ENCODE data around the gene SETD7. TPM values are rescaled to one million over a fixed set of nuclear protein-coding genes. Genes with fewer than 3 reads are reported as not detected.

Gene SETD7
- total RNA-seq, 1 experiment from 2014 or later: 41.6 TPM

DNA sequence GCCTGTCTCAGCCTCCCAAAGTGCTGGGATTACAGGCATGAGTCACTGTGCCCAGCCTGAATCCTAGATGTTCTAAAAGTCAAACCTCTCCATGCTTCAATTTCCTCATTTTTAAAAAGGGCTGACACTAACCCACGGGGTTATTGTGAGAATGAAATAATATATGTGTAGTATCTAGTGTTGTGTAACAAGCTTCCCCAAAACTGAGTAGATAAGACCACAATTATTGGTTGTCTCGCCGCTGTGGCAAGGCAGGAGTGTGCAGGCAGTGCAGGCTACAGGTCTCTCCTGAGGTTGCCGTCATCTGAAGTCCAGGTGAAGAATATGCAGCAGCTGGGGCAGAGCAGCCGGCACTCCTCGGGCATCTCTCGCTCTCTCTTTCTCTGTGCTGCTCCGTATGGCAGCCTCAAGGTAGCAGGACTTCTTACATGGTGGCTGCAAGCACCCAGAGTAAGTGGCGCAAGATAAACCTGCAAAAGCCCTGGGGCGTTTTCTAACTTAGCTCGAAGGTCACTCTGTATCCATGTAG is 71.2 kb downstream of the SETD7 start:
- no peak overlapping the region for H3K4me3 ChIP-seq (replicated peaks in 1 of 2; ENCODE audit: low read depth in 1 of 2, low read length in 2 of 2)
- DNase-seq (ENCODE audit: low read depth, low spot score) (no peak), ATAC-seq (no peak)
- no peak overlapping the region for H2AFZ ChIP-seq (ENCODE audit: low read depth, low read length, poor library complexity, severe bottlenecking)
- no peak overlapping the region for H3K4me2 ChIP-seq (ENCODE audit: low read length)
- no peak overlapping the region for H3K27ac ChIP-seq (ENCODE audit: low read depth, low read length)
- no peaks in the 10 kb centered on the region for H3K9me3 ChIP-seq (ENCODE audit: control insufficient read depth in 1 of 2, insufficient read depth in 1 of 2, low read depth in 1 of 2, low read length in 2 of 2)
- ChIA-PET CTCF (no interaction called here), POLR2A (no interaction called here), RAD21 (ENCODE audit: low non-redundant PET in 1 of 2, low total read pairs in 2 of 2, uncharacterized antibody in 2 of 2, unreplicated experiment in 2 of 2) (interaction anchor here in 1 of 2 experiments (0.6 kb wide), 1 partner anchor 22 kb away, joined by 3 read pairs; no protein-coding TSS in a partner anchor)
- no peaks in the 10 kb centered on the region for H3K36me3 ChIP-seq (ENCODE audit: control insufficient read depth in 1 of 2, insufficient read depth in 2 of 2, low read length in 2 of 2)
- no peaks in the 10 kb centered on the region for H3K27me3 ChIP-seq (ENCODE audit: insufficient read depth, low read length)
- no peak for TF ChIP-seq ZNF274 (IDR thresholded peaks at IDR 0.05; ENCODE audit: low read depth, low read length)
- TF ChIP-seq, protein P1, sequence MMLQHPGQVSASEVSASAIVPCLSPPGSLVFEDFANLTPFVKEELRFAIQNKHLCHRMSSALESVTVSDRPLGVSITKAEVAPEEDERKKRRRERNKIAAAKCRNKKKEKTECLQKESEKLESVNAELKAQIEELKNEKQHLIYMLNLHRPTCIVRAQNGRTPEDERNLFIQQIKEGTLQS (IDR thresholded peaks at IDR 0.05): no peak
- TF ChIP-seq JUND (IDR thresholded peaks at IDR 0.05): no peak
- no peak for TF ChIP-seq EZH2phosphoT487 (IDR thresholded peaks at IDR 0.05; ENCODE audit: borderline replicate concordance)
- no peak for TF ChIP-seq CBX3 (IDR thresholded peaks at IDR 0.05; ENCODE audit: low read depth)
- no peak for TF ChIP-seq EGR1 (IDR thresholded peaks at IDR 0.05; ENCODE audit: low read depth)
- no peak for TF ChIP-seq ZFX (IDR thresholded peaks at IDR 0.05)
- no peaks in the 10 kb centered on the region for H3K79me2 ChIP-seq (ENCODE audit: insufficient read depth, low read length)
- H3K9me2 ChIP-seq (ENCODE audit: insufficient read depth): no peaks in the 10 kb centered on the region
- no peak overlapping the region for H3K9ac ChIP-seq (ENCODE audit: low read length)
- H4K20me1 ChIP-seq (ENCODE audit: insufficient read depth): no peaks in the 10 kb centered on the region
- H3K4me1 ChIP-seq (ENCODE audit: control insufficient read depth in 1 of 2, insufficient read depth in 2 of 2, low read length in 2 of 2): no peaks in the 10 kb centered on the region
- no TSS peak for BruUV-seq (replicated peaks)
- intact Hi-C loops (cut with micrococcal nuclease): no loop called here

DNA sequence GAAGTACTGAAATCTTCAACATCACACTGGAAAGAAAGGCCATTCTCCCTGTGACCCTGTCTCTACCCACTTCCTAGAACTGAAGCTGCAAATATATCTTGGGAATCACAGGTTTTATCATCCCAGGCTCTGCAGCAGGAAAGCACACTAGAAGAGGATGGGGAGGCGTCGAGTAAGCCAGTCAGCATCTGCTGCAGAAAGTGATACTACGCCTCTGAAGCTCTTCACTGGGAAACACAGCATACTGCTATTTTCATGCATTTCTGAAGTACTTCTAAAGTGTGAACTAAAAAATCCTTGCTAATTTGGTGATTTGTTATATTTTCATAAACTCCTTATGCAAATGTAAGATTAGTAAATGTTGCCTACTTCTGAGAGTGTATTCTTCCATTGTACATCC is 73.0 kb downstream of the SETD7 start:
- no peaks in the 10 kb centered on the region for H3K9me2 ChIP-seq (ENCODE audit: insufficient read depth)
- POLR2A ChIA-PET: no interaction called here
- no peak overlapping the region for H2AFZ ChIP-seq (ENCODE audit: low read depth, low read length, poor library complexity, severe bottlenecking)
- no peaks in the 10 kb centered on the region for H3K4me1 ChIP-seq (ENCODE audit: control insufficient read depth in 1 of 2, insufficient read depth in 2 of 2, low read length in 2 of 2)
- no peaks in the 10 kb centered on the region for H3K36me3 ChIP-seq (ENCODE audit: control insufficient read depth in 1 of 2, insufficient read depth in 2 of 2, low read length in 2 of 2)
- no peak overlapping the region for H3K4me2 ChIP-seq (ENCODE audit: low read length)
- intact Hi-C loops (cut with micrococcal nuclease): no loop called here
- no peak overlapping the region for H3K9ac ChIP-seq (ENCODE audit: low read length)
- RAD21 ChIA-PET (ENCODE audit: low non-redundant PET in 1 of 2, low total read pairs in 2 of 2, uncharacterized antibody in 2 of 2, unreplicated experiment in 2 of 2): no interaction called here
- no peaks in the 10 kb centered on the region for H3K79me2 ChIP-seq (ENCODE audit: insufficient read depth, low read length)
- no peaks in the 10 kb centered on the region for H3K27me3 ChIP-seq (ENCODE audit: insufficient read depth, low read length)
- no peaks in the 10 kb centered on the region for H4K20me1 ChIP-seq (ENCODE audit: insufficient read depth)
- no TSS peak for BruUV-seq (replicated peaks)
- CTCF ChIA-PET: no interaction called here
- no peak for DNase-seq (ENCODE audit: low read depth, low spot score)
- H3K4me3 ChIP-seq (replicated peaks in 1 of 2; ENCODE audit: low read depth in 1 of 2, low read length in 2 of 2): no peak overlapping the region
- ATAC-seq: no peak
- no peaks in the 10 kb centered on the region for H3K9me3 ChIP-seq (ENCODE audit: control insufficient read depth in 1 of 2, insufficient read depth in 1 of 2, low read depth in 1 of 2, low read length in 2 of 2)
- no peak overlapping the region for H3K27ac ChIP-seq (ENCODE audit: low read depth, low read length)
- TF ChIP-seq RAD21 (IDR thresholded peaks at IDR 0.05; ENCODE audit: low read depth) (no peak), JUND (IDR thresholded peaks at IDR 0.05) (no peak), ELF1 (IDR thresholded peaks at IDR 0.05; ENCODE audit: borderline replicate concordance, low read depth) (no peak), TCF7L2 (IDR thresholded peaks at IDR 0.05; ENCODE audit: borderline replicate concordance, extremely low read depth, insufficient read depth, insufficient read length) (no peak), SP1 (IDR thresholded peaks at IDR 0.05; ENCODE audit: low read depth) (no peak), ZFX (IDR thresholded peaks at IDR 0.05) (no peak), YY1 (IDR thresholded peaks at IDR 0.05; ENCODE audit: extremely low read depth, insufficient replicate concordance, low read depth, low read length) (no peak), CEBPB (IDR thresholded peaks at IDR 0.05; ENCODE audit: low read depth) (no peak), EZH2 (IDR thresholded peaks at IDR 0.05) (no peak), SIN3A (IDR thresholded peaks at IDR 0.05; ENCODE audit: low read depth) (no peak), EZH2phosphoT487 (IDR thresholded peaks at IDR 0.05; ENCODE audit: borderline replicate concordance) (no peak), CBX3 (IDR thresholded peaks at IDR 0.05; ENCODE audit: low read depth) (no peak), POLR2AphosphoS5 (IDR thresholded peaks at IDR 0.05; ENCODE audit: low read depth, low read length) (no peak)
- TF ChIP-seq, protein P2, sequence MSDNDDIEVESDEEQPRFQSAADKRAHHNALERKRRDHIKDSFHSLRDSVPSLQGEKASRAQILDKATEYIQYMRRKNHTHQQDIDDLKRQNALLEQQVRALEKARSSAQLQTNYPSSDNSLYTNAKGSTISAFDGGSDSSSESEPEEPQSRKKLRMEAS (IDR thresholded peaks at IDR 0.05): no peak
- TF ChIP-seq, protein P1 (IDR thresholded peaks at IDR 0.05): no peak
- TF ChIP-seq, protein P3, sequence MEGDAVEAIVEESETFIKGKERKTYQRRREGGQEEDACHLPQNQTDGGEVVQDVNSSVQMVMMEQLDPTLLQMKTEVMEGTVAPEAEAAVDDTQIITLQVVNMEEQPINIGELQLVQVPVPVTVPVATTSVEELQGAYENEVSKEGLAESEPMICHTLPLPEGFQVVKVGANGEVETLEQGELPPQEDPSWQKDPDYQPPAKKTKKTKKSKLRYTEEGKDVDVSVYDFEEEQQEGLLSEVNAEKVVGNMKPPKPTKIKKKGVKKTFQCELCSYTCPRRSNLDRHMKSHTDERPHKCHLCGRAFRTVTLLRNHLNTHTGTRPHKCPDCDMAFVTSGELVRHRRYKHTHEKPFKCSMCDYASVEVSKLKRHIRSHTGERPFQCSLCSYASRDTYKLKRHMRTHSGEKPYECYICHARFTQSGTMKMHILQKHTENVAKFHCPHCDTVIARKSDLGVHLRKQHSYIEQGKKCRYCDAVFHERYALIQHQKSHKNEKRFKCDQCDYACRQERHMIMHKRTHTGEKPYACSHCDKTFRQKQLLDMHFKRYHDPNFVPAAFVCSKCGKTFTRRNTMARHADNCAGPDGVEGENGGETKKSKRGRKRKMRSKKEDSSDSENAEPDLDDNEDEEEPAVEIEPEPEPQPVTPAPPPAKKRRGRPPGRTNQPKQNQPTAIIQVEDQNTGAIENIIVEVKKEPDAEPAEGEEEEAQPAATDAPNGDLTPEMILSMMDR (IDR thresholded peaks at IDR 0.05 in 2 of 3, conservative IDR thresholded peaks at IDR 0.05 in 1 of 3; ENCODE audit: borderline replicate concordance in 1 of 3, insufficient read depth in 1 of 3, low read depth in 2 of 3, low read length in 2 of 3): no peak

Measured in HCT116 (cell line).